ENCODE measurements around the gene HMGCL. TPM values are rescaled to one million over a fixed set of nuclear protein-coding genes. Genes with fewer than 3 reads are reported as not detected.
A peak's percentile ranks its signal among the peaks of the same experiment; 100 is the strongest.
"Not testable (repeated sequence)": the region's sequence is repeated elsewhere in the genome, so short reads cannot be mapped to it uniquely, and the experiment has no call there.

Gene HMGCL
- total RNA-seq, 1 experiment from 2014 or later = 23.1 TPM

- Mint-ChIP-seq H3K27me3 (ENCODE audit: unreplicated experiment) (no peaks in the 10 kb centered on the region), H3K4me3 (ENCODE audit: low read depth, unreplicated experiment) (no peak overlapping the region), H3K36me3 (ENCODE audit: insufficient read depth, unreplicated experiment) (peaks cover 34% of the 10 kb centered on the region), H3K9me3 (ENCODE audit: low read depth, unreplicated experiment) (no peaks in the 10 kb centered on the region), H3K27ac (ENCODE audit: unreplicated experiment) (no peak overlapping the region), H3K4me1 (ENCODE audit: low read depth, unreplicated experiment) (peaks cover 16% of the 10 kb centered on the region)
- no peak for TF ChIP-seq CTCF (IDR thresholded peaks at IDR 0.05; ENCODE audit: unreplicated experiment)
- no peak for DNase-seq
- BruUV-seq (replicated peaks) = no TSS peak
- CTCF ChIA-PET = no interaction called here
- intact Hi-C loops (cut with micrococcal nuclease; ENCODE audit: unreplicated experiment) = no loop called here
Measured at GRCh38 chr1:23784846-23785245, 40.4 kb downstream of the HMGCL start.

- H3K36me3 Mint-ChIP-seq (ENCODE audit: insufficient read depth, unreplicated experiment) = peaks cover 38% of the 10 kb centered on the region
- DNase-seq; H3K9me3 Mint-ChIP-seq (ENCODE audit: low read depth, unreplicated experiment); H3K27ac Mint-ChIP-seq (ENCODE audit: unreplicated experiment); BruUV-seq (replicated peaks); H3K4me3 Mint-ChIP-seq (ENCODE audit: low read depth, unreplicated experiment); intact Hi-C loops (cut with micrococcal nuclease; ENCODE audit: unreplicated experiment); H3K27me3 Mint-ChIP-seq (ENCODE audit: unreplicated experiment): not testable (repeated sequence)
- CTCF ChIA-PET = interaction anchor here (0.7 kb wide), 1 partner anchor 104 kb away, joined by 4 read pairs; no protein-coding TSS in a partner anchor
- H3K4me1 Mint-ChIP-seq (ENCODE audit: low read depth, unreplicated experiment) = peaks cover 13% of the 10 kb centered on the region
Measured at GRCh38 chr1:23783141-23783540, 42.1 kb downstream of the HMGCL start.

GRCh38 chr1:23779826-23780371 is 45.3 kb downstream of the HMGCL start:
- intact Hi-C loops (cut with micrococcal nuclease; ENCODE audit: unreplicated experiment) = no loop called here
- TF ChIP-seq CTCF (IDR thresholded peaks at IDR 0.05; ENCODE audit: unreplicated experiment) = no peak
- Mint-ChIP-seq H3K36me3 (ENCODE audit: insufficient read depth, unreplicated experiment) (peaks cover 24% of the 10 kb centered on the region), H3K9me3 (ENCODE audit: low read depth, unreplicated experiment) (no peaks in the 10 kb centered on the region), H3K27ac (ENCODE audit: unreplicated experiment) (no peak overlapping the region), H3K27me3 (ENCODE audit: unreplicated experiment) (no peaks in the 10 kb centered on the region), H3K4me1 (ENCODE audit: low read depth, unreplicated experiment) (peaks cover 14% of the 10 kb centered on the region), H3K4me3 (ENCODE audit: low read depth, unreplicated experiment) (peak overlapping the region; percentile 74)
- no peak for DNase-seq
- CTCF ChIA-PET = interaction anchor here (0.6 to 1.3 kb wide), 2 partner anchors 13 to 46 kb away, joined by 3 to 4 read pairs; no protein-coding TSS in a partner anchor
- no TSS peak for BruUV-seq (replicated peaks)

- no peak for TF ChIP-seq CTCF (IDR thresholded peaks at IDR 0.05; ENCODE audit: unreplicated experiment)
- intact Hi-C loops (cut with micrococcal nuclease; ENCODE audit: unreplicated experiment) = no loop called here
- peak within 1 kb of the TSS; percentile 74 for H3K4me3 Mint-ChIP-seq (ENCODE audit: low read depth, unreplicated experiment)
- H3K27me3 Mint-ChIP-seq (ENCODE audit: unreplicated experiment) = no peaks in the 10 kb centered on the region
- H3K36me3 Mint-ChIP-seq (ENCODE audit: insufficient read depth, unreplicated experiment) = peaks cover 24% of the 10 kb centered on the region
- peak within 1 kb of the TSS; percentile 68 for H3K27ac Mint-ChIP-seq (ENCODE audit: unreplicated experiment)
- H3K9me3 Mint-ChIP-seq (ENCODE audit: low read depth, unreplicated experiment) = no peaks in the 10 kb centered on the region
- BruUV-seq (replicated peaks) = no TSS peak
- CTCF ChIA-PET = interaction anchor here (0.7 to 1.0 kb wide), 3 partner anchors 11 to 139 kb away, joined by 3 to 7 read pairs (median 5); no protein-coding TSS in a partner anchor
- peaks cover 21% of the 10 kb centered on the region for H3K4me1 Mint-ChIP-seq (ENCODE audit: low read depth, unreplicated experiment)
- peak; percentile 65 for DNase-seq
Measured at GRCh38 chr1:23777979-23778814, 47.0 kb downstream of the HMGCL start, which contains the start of gene PITHD1. Gene PITHD1, plus strand, starts transcription at chr1:23778418. Its CDS starts 98 bp downstream, at chr1:23778516.

Data from Calu3 (cell line).